Sciatic nerve (tissue), 2 donors: ENCODE measurements around the gene OR2T35. TPM values are rescaled to one million over a fixed set of nuclear protein-coding genes. Genes with fewer than 3 reads are reported as not detected.

Experiments used
- ATAC-seq: fragments of 200-7000 bp; cut with Tn5 transposase; one replicate; pipeline ENCODE4 v1.9.1; 2020; ENCODE audit warnings: mild to moderate bottlenecking, moderate library complexity
- DNase-seq: peaks from one replicate; pipeline ENCODE4 v3.0.0-alpha.2; 2020; ENCODE audit warnings: low spot score
- intact Hi-C: fragments of 100-400 bp; cut with DNase I; formaldehyde crosslinking; loops from one replicate; pipeline ENCODE4 v1.14.2; 2022
- total RNA-seq: library from RNA; stranded (reverse); fragmentation: NEBNext Ultra II Directional; extraction: Animal tissue kit (Norgen Biotek cat#: 25700); gene quantifications from one replicate; pipeline ENCODE4 v1.2.1, GENCODE V29; 2021
- donor health status: DM: no; HTN: no; CAD: no.
- donor health status: DM: no; HTN: no; CAD: no.

The OR2T35 gene
- total RNA-seq, 1 donor from 2014 or later: not detected

- intact Hi-C loops: no loop called here
- DNase-seq: no peak
- no peak for ATAC-seq
Measured at GRCh38 chr1:248630551-248630950, 14.5 kb downstream of the OR2T35 start.

DNA sequence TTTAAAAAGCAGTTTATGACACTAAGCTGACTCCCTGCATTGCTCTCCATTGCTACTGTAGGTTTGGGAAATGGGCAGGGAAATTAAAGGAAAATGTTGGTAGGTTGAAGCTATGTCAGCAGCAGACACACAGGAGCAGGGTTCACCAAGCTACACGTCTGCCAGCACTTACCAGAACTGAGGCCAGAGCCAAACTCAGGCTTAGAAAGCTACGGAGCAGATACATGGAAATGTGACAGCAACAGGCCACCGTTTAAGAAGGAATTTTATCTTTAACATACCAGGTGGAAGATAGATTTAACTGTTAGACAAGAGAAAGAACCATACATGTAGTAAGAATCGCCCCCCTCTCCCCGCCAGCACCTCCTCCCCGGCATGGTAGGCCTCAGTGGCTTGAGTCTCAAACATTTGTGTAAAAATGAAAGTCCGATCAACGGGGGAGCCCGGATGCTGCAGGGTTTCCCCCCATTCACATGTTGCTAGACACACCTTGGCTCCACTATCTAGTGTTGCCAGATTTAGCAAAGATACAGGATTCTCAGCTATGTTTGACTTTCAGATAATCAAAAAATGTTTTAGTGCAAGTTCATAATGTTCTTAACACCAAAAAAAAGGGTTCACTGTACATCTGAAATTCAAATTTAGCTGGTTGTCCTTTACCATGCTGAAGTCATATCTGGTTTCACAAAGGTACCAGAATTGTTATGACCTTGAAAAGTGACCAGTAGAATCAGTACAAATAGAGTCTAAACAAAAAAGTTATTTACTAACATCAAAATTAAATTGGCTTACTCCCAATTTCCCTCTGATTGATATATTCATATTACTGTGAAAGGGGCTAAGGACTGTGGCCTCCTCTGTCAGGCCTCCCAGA lies 16.9 kb downstream of the OR2T35 start:
- ATAC-seq: no peak
- intact Hi-C loops: no loop called here
- no peak for DNase-seq

DNA sequence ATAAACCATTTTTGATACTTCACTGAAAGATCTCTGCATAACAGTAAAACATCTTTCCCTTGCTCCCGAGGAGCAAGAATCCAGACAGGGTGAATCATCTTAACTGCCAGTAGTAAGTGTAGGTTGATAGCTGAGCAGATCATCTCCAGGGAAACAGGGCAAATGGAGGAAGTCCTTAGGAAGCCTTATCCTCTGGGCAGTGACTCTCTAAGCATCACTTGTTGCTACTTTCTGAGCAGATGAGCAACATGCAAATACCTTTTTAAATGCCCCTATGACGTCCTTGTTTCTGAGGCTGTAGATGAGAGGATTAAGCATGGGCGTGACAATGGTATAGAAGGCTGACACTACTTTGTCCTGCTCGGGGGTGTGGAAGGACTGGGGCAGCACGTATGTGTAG lies 19.1 kb downstream of the OR2T35 start:
- intact Hi-C loops: no loop called here

DNA sequence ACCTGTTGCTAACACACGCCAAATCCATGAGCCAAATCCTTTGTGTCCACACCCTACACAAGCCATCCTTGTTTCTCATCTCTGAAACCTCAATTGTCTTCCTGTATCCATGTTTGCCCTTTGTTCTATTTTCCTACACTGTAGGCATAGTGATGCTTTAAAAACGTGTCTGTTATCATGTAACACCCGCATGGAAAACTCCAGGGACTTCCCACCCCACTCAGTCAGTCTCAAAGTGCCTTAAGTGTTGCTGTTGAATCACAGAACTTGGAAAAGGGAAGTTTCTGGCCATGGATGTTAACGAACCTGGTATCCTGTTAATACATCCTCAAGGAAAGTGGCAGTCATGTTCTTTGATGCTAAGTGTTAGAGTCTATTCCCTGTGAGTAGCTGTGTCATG lies 19.9 kb downstream of the OR2T35 start:
- DNase-seq (no peak), ATAC-seq (no peak)
- intact Hi-C loops: no loop called here

More for the DNA sequence above, 19.1 kb downstream of the OR2T35 start:
- ATAC-seq: no peak
- no peak for DNase-seq

DNA sequence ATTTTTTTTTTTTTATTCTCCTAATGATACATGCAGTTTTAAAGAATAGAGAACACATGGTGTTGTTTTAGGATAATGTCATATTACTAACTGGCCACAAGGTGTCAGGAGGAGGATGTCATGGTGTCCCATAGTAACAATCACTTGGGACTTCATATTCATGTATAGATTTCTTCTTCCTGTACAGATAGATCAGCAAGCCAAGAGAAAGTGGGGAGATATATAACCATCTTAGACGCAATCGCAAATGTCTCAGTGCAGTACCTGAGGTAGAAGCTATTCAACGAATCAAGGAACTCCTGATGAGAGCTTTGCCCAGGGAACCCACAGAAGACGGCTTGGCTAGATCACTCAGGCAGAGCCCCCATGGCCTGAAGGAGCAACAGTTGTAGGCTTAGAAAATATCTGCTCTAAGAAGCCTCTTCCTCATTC lies 22.5 kb downstream of the OR2T35 start:
- ATAC-seq: no peak
- intact Hi-C loops: no loop called here
- no peak for DNase-seq

DNA sequence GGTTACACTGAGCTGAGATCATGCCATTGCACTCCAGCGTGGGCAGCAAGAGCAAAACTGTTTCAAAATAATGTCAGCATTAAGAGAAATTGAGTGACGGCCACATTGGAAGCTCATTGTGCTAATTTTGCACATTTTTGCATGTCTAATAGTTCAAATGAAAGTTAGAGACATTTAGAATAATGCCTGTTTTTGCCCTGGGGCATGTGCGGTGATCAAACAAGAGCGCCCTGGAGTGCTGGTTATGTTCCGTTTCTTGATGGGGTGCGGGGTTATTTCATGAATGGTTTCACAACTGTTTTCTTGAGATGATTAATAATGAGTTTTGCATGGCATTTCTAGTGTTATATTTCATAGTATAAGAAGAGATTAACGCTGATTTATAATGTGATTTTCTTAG lies 23.3 kb downstream of the OR2T35 start:
- intact Hi-C loops: no loop called here
- ATAC-seq (no peak), DNase-seq (no peak)

DNA sequence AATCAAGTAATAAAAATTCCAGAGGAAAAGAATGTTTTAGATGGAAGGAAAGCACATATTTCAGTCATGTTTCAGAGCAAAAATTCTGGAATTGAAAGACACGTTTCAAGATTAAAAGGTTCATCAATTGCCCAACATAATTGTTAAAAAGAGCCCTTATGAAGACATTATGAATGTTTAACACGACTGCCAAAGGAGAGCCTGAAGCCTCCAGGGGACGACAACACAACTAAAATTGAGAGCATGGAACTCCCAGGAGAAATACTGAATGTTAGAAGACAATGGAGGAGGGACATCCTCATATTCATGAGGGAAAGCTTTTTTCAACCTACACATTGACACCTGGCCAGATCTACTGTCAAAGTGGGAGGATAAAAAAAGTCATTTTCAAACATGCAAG lies 26.2 kb downstream of the OR2T35 start:
- intact Hi-C loops: no loop called here
- ATAC-seq (no peak), DNase-seq (peak; percentile 72)

DNA sequence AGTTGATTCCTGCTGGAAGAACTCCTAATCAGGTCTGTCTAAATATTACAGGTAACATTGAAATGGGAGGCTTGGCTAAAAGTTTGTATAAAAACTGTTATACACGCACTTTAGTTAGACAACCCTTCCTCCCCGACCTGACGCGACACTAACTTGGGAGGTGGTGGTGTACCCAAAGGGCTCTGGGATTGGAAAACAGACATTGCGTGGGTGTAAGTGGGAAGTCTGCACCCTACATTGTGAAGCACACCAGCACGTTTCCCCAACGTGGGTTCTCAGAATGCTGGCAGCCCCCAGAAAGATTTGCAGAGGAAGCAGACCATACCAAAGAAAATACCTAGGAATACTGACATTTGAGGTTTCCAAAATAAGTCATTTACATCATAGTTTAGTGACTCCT lies 27.0 kb downstream of the OR2T35 start:
- DNase-seq (no peak), ATAC-seq (no peak)
- intact Hi-C loops: no loop called here

- no peak for ATAC-seq
- intact Hi-C loops: no loop called here
- no peak for DNase-seq
Measured at GRCh38 chr1:248613742-248614141, 31.3 kb downstream of the OR2T35 start.

DNA sequence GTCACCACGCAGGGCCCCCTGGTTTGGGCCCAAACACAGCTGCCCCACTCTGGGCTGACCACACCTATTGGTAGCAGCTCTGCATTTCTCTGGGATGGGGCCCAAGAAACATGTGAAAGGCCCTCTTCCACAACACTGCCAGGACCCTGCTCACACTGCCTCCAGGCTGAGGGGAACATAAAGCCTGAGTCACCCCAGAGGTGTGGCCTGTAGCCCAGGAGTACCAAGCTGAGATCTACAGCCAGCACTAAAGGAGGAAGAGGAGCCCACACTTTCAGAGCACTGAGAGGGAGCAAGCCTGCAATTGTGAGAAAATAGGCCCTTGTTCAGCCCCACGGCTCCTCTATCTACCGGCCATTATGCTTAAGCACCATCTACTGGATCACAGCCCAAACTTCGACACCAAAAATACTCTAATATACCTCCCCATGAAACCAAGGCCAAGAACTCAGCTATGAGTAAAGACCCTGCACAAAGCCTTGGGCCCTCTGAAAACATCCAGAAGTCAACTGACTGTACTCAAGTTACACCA lies 33.1 kb downstream of the OR2T35 start:
- DNase-seq (no peak), ATAC-seq (no peak)
- intact Hi-C loops: no loop called here

DNA sequence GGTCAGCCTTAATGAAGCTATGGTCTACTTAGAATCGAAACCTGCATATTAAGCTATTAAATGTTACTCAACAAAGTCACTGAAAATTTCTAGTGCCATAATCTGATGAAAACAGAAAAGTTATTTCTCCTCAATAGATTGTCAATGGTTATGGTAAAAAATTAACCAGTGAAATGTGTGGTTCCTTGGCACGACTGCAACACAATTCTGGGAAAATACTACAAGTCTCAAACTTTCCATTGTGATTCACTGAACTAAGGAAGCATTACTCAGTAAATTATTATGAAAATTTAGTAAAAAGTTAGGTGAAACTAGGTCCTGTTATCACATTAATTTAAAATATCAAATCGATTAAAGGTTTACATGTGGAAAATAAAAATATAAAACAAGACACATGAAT lies 34.8 kb downstream of the OR2T35 start:
- no peak for ATAC-seq
- intact Hi-C loops: no loop called here
- no peak for DNase-seq

DNA sequence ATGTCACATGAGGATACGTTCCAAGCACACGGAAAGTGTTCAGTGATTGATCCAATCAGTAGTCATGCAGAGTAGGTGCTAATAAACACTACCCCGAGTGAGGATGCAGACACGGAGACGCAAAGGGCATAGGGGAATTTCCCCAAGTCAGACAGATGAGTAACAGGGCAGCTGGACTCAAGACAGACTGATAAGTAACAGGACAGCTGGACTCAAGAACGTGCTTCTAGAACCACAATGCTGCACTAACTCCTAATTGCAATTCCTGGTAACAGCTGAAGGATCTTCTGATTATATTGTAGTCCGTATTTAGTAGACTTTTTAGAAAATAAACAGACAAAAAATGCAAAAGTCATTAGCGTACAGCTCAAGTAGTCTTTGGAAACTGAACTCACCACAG lies 45.7 kb downstream of the OR2T35 start:
- intact Hi-C loops: no loop called here
- DNase-seq (no peak), ATAC-seq (no peak)

DNA sequence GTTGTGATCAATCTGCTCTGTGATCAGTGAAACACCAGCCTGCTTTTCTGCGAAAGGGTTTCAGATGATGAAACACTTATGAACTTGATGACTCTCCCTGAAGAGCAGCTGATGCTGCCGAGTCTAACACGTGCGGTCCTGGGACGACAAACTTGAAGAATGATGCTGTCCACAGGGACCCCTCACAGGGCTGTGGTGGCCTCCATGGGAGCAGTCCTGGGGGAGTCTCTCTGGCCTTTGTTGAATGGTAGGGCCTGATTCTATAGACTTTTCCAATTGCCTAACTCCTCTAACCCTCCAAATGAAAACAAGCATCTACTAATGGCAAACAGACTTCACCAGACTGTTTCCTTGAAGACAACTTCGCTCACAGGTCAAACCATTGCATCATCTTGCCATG lies 47.5 kb downstream of the OR2T35 start, which contains the start of gene OR2T10:
TSS of gene OR2T10 (minus strand) at position 112 of the 400 bp plus-strand sequence. CDS start 3,932 bp downstream, outside the sequence.
- no peak for DNase-seq
- no peak for ATAC-seq
- intact Hi-C loops: no loop called here

GRCh38 chr1:248596615-248597014 lies 48.5 kb downstream of the OR2T35 start:
- DNase-seq: no peak
- intact Hi-C loops: no loop called here
- ATAC-seq: no peak

DNA sequence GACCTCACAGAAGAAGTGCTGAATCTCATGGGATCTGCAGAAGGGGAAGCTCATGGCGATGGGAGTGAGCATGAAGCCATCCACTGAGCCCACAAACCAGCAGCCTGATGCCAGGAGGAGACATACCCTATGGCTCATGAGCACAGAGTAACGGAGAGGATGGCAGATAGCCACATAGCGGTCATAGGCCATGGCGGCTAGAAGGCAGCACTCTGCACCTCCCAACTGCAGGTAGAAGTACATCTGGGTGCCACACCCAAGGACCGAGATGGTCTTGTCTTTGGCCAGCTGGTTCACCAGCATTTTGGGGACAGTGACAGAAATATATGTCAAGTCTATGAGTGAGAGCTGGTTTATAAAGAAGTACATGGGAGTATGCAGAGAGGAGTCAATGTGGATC lies 51.9 kb downstream of the OR2T35 start:
- DNase-seq (no peak), ATAC-seq (no peak)
- intact Hi-C loops: no loop called here

GRCh38 chr1:248592655-248593054 lies 52.4 kb downstream of the OR2T35 start:
- intact Hi-C loops: no loop called here
- ATAC-seq (no peak), DNase-seq (no peak)

- no peak for DNase-seq
- intact Hi-C loops: no loop called here
Measured at GRCh38 chr1:248590055-248590454, 55.0 kb downstream of the OR2T35 start.

GRCh38 chr1:248589334-248589733 lies 55.7 kb downstream of the OR2T35 start:
- intact Hi-C loops: no loop called here
- DNase-seq (no peak), ATAC-seq (no peak)

More at GRCh38 chr1:248590055-248590454, 55.0 kb downstream of the OR2T35 start:
- ATAC-seq: no peak
